GM18520 (cell line): ENCODE results near the gene SYTL2.
A peak's percentile ranks its signal among the peaks of the same experiment; 100 is the strongest.
"Not testable (repeated sequence)": the region's sequence is repeated elsewhere in the genome, so short reads cannot be mapped to it uniquely, and the experiment has no call there.

Experiments used
- ATAC-seq: cut with Tn5 transposase; IDR thresholded peaks from one replicate; pipeline ENCODE4 v1.9.1; 2021; ENCODE audit not compliant: unreplicated experiment

Gene SYTL2

DNA sequence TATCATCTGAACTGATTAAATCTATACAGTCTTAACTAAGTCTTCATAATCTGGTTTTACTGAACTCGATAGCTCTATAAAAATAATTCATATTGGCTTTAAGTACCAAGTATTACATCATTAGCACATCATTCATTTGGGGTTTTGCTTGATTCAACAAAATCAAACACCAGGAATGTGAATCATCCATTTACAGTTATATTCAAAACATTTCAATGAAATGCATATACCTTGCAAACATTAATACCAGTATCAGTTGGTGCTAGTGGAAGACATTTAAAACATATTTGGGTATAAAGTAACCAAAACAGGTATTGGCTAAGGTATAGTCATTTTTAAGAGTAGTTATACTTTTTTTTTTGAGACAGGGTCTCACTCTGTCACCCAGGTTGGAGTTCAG, 112.7 kb downstream of the SYTL2 start:
- no peak for ATAC-seq

DNA sequence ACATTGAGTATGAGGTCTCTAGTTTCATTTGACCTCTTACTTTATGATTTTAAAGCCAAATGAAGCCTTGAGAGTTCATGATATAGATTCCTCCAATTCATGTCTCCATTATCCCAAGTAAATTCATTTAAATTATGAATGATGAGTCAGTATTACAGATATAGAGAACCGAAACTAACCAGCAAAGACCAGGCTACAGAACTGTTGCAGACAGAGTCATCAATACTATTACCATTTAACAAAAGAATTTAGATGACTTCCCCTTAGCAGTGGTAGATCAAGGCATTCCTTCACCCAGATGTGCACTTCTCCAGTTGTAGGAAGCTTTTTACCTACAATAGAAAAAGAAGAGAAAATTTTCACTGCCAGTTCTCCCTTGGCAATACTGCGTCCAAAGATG, 113.2 kb downstream of the SYTL2 start:
- ATAC-seq = no peak

DNA sequence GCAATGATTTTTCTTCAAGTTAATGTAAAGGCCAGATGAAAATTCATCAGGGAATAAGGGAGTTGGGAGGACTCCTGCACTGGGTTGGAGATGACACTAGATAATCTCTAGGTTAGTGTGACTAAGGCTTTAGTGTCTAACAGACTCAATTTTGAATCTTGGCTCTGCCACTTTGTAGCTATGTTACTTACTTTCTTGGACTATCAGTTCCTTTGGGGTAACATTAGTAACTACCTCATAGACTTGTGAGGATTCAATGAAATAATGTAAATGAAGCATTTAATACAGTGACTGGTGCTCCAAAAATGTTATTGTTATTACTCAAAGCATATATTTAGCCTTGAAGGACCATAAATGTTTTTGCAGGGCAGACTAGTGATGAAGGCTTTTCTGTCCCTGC, 115.4 kb downstream of the SYTL2 start:
- no peak for ATAC-seq

DNA sequence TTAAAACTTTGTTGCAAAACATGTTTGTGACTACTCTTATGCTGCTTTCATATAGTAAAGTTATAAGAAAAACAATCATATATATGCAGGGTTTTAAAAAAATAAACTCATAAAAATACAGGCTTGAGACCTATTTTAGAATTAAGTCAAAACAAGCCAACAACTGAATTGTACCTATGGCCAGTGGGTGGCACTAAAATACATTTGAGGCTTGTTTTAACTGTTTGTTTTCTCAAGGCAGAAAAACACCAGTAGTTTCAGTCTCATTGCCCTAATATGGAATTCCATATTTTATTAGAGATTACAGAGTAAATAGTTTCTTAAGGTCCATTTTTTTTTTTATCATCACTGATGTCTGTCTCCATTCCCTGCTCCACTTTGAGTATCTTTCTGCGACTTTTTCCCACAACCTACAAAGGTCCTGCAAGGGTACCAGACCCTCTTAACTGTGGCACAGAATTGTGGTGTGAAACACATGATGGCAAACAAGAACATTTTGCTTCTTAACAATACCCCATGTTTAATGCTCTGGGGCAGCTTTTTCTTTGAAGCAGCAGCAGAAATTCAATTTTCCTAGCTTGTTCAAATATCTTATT, 116.5 kb downstream of the SYTL2 start:
- ATAC-seq = no peak

DNA sequence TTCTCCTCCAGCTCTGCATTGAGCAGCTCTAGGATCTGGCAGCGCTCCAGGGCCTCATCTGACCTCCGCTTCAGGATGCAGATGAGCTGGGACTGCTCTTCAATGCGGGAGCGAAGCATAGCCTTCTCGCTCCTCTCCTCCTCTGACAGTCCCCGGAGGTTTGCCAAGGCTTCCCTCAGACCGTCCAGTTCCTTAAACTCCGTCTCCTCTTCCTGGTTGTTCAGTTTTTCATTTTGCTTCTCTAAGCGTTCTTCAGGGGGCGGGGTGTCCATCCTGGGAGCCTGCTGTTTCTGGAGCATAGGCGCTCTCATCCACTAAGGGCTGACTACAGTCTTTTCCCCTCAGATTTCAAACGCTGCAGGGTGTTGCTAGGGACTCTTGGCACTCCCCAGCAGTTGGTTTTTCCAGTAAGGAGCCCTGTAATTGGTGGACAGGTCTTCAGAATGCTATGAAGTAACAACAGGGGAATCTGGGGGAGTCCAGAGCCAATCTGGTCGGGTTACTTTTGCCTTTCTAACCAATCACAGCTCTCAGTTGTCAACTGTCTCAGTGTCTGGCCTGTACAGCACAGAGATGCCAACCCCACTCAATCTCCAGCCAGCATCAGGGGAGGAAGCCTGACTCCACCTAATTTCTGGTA, 125.0 kb downstream of the SYTL2 start, which contains the start of gene CCDC89:
Gene CCDC89 (minus strand): TSS at position 376 of the 640 bp plus-strand sequence. CDS start 65 bp downstream, at position 311.
- ATAC-seq = no peak

DNA sequence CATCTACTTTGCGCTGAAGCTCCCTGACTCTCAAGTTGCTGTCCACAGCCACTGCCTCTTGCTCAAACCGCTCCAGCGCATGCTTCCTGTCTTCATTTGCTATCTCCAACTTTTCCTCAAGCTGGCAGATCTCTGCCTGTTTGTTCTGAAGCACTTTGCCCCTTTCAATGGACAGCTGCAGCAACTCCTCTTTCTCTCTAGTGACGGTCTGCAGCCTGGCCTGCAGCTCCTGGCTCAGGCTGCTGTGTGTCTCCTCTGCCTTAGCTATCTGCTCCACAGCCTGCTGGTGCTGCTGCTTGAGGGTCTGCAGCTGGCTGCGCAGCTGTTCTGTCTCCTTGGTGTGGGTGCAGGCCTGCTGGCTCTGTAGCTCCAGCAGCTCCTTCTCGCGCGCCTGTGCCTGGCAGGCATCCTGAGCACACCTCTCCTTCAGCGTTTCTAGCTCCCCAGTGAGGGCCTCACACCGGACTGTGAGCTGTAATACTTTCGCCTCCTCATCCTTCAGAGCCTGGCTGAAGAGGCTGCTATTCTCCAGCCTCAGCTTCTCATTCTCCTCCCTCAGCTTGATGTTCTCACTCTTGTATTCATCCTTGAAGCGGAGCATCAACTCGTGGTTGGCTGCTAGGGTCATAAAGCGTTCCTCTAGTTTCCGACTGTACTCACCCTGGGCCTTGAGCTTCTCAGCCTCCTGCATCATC, 125.7 kb downstream of the SYTL2 start:
- no peak for ATAC-seq

DNA sequence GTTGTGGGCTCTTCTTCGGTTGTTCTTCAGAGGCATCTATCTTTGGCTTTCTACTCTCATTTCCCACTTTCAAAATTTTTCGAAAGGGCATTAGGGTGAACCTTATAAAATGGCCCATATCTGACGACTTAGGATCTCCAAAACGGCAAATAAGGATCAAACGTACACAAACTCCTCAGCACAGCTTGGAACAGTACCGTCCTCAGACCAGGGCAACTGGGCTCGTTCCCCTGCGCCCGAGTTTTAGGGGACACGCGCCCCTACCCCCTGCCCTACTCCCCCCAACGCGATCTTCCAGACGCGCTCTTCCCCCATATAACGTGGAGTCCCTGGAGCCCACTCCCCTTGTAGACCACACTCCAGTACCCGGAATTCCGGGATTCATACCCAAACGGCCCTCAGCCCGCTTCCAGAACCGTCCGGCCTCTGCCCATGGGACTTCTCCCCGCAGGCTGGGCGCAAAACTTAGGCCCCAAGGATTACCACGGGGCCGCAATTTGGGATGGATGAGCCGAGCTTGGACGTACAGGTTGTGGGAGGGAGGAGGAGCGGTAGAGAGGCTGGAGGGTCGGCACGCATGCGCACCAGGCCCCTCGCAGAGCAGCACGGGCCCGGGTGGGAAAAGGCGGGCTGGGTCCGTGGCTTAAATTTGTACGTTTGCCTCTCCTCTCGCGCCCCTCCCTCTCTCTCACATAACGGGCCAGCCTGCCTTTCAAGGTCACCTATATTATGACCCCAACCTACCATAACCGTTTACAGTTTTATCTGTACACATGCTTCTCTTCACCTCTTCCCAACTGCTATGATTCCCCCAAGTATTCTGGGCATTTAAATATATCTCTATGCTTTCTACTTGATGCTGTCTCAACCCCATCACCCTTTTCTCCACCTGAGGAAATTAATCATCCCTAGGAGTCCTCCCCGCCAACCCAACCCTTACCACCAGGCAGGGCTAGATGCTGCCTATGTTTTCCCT, 128.3 kb downstream of the SYTL2 start:
- peak; percentile 33 for ATAC-seq

DNA sequence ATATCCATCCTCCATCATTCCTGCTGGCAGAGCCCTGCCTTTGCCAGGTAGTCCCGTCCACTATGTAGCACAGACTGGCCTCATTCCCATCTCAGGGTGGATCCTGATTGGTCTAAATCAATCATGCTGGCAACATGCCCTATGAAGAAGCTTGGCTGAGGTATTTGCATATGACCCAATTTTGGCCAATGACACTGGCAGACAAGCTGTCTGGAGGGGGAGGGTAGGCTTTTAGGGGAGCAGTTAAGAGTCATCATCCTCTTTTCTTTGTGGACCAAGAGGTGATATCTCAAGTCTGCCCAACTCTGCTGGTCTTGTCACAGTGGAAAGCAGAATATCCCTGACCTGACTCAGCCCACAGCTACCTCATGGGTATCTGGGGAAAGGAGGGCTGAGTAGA, 130.0 kb downstream of the SYTL2 start:
- no peak for ATAC-seq

DNA sequence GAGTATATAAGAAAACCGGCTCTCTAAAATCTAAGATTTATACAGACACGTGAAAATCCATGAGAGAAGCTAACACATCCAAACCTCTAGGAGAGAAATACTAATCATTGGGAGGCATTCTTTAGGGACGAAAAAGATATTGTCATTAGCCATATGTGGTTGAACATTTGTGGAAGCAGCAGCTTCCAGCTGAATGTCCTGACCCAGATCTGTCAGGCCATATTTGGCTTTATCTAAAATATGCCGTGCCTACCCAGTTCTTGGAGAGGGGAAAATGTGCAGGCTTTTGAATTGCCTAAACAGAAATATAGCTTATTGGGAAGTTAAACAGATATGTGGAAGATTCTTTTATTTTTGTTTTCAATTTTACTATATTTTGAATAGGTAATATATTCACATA, 131.4 kb downstream of the SYTL2 start:
- ATAC-seq = no peak

DNA sequence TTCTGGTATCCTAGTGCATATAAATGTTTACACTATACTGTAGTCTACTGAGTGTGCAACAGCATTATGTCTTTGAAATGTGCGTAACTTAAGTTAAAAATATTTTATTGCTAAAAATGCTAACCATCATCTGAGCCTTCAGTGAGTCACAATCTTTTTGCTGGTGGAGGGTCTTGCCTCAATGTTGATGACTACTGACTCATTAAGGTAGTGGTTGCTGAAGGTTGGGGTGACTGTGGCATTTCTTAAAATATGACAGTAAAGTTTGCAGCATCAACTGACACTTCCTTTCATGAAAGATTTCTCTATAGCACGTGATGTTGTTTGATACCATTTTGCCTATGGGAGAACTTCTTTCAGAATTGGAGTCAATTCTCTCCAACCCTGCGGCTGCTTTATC, 137.5 kb downstream of the SYTL2 start:
- ATAC-seq = no peak

DNA sequence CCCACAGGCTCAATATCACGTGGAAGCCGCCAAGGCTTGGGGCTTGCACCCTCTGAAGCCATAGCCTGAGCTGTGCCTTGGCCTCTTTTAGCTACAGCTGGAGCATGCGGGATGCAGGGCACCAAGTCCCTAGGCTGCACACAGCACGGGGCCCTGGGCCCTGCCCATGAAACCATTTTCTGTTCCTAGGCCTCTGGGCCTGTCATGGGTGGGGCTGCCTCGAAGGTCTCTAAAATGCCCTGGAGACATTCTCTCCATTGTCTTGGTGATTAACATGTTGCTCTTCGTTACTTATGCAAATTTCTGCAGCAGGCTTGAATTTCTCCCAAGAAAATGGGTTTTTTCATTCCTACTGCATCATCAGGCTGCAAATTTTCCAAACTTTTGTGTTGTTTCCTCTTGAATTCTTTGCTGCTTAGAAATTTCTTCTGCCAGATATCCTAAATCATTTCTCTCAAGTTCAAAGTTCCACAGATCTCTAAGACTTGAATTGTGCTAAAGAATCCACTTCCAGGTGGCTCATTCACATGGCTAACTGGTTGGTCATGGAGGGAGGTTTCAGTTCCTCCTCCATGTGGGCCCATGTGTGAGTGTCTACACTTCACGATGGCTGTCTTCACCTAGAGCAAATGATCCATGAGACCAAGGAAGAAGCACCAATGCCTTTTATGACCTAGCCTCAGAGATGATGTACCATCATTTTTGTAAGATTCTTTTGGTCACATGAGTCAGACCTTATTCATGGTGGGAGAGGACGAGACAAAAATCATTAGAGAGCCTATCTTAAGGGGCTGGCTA, 138.6 kb downstream of the SYTL2 start:
- ATAC-seq = no peak

DNA sequence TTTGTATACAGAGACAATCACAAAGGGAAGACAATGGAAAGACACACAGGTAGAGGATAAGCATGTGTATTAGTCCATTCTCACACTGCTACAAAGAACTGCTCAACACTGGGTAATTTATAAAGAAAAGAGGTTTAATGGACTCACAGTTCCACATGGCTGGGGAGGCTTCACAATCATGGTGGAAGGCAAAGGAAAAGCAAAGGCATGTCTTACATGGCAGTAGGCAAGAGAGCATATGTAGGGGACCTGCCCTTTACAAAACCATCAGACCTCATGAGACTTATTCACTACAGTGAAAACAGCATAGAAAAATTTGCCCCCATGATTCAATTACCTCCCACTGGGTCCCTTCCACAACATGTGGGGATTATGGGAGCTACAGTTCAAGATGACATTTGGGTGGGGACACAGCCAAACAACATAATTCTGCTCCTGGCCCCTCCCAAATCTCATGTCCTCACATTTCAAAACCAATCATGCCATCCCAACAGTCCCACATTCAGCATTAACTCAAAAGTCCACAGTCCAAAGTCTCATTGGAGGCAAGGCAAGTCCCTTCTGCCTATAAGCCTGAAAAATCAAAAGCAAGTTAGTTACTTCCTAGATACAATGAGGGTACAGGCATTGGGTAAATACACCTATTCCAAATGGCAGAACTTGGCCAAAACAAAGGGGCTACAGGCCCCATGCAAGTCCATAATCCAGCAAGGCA, 139.8 kb downstream of the SYTL2 start:
- ATAC-seq = not testable (repeated sequence)

DNA sequence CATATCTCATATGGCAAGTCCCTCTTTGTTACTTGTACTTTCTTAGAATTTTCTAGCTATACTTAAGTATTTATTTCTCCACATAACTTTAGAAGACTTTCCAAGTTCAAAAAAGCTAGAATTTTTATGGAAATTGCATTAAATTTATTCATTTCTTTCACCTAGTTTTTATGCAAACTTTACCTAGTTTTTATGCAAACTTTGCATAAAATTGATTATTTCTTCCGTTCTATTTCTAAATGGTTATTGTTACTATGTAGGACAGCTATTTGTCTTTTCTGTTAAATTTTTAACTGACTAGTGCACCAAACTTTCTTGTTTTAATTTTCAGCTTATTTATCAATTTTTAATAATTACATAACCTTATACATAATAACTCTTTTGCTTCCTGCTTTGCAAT, 142.8 kb downstream of the SYTL2 start:
- no peak for ATAC-seq

DNA sequence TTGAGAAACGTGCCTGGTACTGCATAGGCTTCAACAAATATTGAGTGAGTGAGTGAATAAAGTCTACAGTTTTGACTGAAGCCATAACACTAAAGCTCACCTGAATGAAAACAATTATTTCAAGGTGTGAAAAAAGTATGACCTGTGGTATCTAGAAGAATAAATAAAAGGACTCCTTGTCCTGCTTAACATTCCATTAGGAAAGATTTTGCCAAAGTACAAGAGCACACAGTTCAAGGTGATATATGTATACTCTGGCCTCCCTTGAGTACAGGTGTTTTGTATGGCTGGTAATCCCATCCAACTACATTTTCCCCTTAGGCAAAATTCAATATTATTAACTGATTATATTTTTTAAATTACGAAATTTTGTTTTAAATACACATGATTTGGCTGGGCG, 144.3 kb downstream of the SYTL2 start:
- no peak for ATAC-seq

DNA sequence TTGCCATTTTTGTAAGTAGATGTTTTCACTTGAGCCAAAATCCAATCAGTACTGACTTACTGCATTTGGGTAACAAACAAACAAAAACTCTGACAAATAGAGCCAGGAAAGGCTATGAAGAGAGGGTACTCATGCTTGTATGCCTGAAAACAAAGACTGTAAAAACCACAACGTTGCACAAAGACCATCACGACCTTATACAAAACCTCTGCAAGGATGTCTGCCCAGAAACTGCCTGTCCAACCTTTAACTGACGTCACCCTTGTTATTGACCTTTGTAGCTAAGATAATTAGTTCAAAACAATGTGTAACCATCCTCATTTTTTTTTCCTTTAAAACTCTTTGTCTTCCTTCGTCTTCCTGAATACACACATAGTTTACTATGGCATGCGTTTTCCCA, 145.2 kb downstream of the SYTL2 start:
- ATAC-seq = no peak

DNA sequence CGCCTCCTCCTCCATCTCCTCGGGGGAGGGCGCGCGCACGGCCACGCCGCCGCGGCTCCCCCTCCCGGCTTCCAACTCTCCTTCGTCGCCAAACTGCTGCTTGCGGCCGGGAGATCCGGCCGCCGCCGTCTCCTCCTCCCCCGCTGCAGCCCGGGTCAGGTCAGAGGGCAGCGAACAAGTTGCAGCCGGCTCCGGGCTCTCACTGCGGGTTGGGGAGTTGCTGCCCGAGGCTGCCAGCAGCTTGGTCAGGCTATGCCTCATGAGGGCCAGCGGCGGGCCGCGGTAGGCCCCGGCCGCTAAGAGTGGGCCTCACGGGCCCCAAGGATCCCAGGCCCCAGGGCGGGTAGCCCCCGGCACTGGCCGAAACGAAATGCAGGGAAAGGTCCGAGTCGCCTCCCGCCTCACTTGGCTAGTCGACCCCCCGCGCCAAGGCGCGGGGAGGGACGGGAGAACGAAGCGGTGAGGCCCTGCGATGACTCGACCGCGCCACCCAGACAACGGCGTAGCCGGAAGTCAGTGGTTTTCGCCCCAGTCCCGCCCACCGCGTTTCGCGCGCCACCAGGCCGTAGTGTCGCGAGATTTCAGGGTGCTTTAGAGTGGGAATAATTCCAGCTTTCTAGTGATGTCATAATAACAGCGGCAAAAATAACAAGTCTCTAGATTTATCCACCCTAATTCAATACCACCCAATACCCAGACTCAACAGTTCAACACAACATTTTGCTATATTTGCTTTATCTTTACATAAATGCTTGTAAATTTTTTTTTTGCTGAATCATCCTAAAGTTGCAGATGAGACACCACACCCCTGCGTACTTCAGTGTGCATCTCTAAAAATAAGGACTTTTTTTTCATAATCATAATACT, 146.1 kb downstream of the SYTL2 start, which contains the start of gene CREBZF:
Gene CREBZF (minus strand): TSS at position 515 of the 867 bp plus-strand sequence. CDS start 254 bp downstream, at position 261.
- peak; percentile 80 for ATAC-seq

DNA sequence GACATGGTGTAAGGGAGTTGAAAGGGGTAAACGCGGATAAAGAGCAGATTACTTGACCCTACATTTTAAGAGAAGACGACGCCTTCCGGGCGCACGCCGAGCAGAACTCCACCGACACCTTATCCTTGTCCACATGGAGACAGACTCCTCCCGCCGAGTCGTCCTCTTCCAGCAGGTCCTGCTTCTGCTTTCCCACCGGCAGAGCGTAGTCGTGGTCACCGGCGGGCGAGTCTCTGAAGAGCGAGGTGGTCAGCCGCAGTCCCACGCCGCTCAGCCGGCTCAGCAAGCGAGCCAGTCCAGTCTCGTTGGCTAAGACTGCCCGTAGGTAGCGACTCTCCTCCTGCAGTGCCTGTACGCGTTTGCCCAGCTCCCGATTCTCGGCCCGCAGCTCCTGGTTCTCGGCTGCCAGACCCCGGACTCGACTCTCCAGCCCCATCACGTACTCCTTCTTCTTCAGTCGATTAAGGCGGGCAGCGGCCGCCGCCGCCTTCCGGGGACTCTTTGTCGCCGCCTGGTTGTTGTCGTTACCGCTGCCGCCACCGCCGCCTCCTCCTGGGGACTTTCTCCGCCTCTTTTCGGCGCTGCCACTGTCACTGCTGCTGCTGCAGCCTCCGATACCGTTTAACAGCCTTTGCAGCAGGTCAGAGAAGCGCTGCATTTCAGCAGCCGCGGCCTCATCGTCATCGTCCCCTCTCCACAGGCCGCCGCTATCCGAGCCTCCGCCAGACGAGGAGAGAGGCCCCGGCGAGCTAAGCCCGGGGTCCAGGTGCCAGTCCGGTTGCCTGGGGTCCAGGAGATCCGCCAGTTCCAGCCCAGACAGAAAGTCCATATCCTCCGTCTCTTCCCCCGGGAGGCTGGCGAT, 147.0 kb downstream of the SYTL2 start:
- ATAC-seq = peak; percentile 60
